ENCODE measurements around the gene SPRED3.
A peak's percentile ranks its signal among the peaks of the same experiment; 100 is the strongest.

Gene SPRED3

DNA sequence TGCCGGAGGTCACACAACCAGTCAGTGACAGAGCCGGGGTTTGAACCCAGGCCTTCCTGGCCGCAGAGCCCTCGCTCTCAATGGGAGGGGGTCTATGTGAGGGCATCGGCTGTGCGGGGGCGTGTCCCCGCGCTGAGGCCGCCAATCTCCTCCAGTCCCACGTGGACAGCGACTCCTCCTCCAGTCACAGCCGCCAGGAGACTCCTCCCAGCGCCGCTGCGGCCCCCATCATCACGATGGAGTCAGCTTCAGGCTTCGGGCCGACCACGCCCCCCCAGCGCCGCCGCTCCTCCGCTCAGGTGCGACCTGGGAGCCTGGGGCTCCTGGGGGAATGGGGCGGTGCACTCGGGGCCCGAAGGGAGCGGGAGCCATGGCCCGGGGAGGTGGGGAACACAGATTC is 6.0 kb downstream of the SPRED3 start:
- TF ChIP-seq CTCF (IDR thresholded peaks at IDR 0.05; ENCODE audit: control extremely low read depth, extremely low read depth, low read depth, missing control alignments), result no peak
- ChIA-PET POLR2A (interaction anchor here (0.6 to 1.2 kb wide), 2 partner anchors 20 to 60 kb away, joined by 3 to 4 read pairs; partner anchors contain the start of gene PSMD8), CTCF (interaction anchor here (0.9 to 3.7 kb wide), 2 partner anchors 8 to 536 kb away, joined by 3 to 32 read pairs; partner anchors contain the start of genes FAM98C, MRPS12 and SARS2)
- peak; percentile 59 for DNase-seq (ENCODE audit: extremely low spot score)

DNA sequence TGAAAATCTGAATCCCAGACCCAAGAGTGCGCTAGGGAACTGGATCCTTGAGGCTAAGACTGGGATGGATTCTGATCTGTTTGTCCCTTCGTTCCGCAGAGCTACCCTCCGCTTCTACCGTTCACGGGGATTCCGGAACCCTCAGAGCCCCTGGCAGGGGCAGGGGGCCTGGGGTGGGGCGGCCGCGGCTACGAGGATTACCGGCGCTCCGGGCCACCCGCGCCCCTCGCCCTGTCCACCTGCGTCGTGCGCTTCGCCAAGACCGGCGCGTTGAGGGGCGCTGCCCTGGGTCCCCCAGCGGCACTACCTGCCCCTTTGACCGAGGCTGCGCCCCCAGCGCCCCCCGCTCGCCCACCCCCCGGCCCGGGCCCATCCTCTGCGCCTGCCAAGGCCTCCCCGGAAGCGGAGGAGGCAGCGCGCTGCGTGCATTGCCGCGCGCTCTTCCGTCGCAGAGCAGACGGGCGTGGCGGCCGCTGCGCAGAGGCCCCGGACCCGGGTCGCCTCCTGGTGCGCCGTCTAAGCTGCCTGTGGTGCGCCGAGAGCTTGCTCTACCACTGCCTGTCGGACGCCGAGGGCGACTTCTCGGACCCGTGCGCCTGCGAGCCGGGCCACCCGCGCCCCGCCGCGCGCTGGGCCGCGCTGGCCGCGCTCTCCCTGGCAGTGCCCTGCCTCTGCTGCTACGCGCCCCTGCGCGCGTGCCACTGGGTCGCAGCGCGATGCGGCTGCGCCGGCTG is 7.1 kb downstream of the SPRED3 start:
- ChIA-PET CTCF (interaction anchor here (3.7 kb wide), 1 partner anchor 7 kb away, joined by 32 read pairs; the partner anchor contains the start of gene FAM98C), POLR2A (no interaction called here)
- no peak for DNase-seq (ENCODE audit: extremely low spot score)
- no peak for TF ChIP-seq CTCF (IDR thresholded peaks at IDR 0.05; ENCODE audit: control extremely low read depth, extremely low read depth, low read depth, missing control alignments)

DNA sequence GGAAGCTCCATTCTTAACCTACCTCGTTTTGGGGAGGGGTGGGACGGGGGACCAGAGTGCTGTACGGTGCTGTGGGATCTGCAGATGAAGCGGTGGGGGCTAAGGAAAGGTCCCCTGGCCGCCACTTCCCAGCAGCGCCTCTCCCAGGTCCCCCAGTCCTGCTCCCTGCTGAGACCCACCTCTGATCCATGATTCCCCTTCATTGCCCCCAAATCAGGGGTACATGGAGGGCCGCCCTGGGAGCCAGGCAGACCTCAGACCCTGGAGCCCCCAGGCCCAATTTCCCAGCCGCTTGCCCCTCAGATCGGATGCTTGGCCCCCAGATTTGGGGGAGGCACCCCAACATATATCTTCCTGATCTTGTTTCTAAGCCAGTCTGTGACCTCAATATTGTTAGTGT is 10.6 kb downstream of the SPRED3 start:
- ChIA-PET CTCF (no interaction called here), POLR2A (no interaction called here)
- no peak for TF ChIP-seq CTCF (IDR thresholded peaks at IDR 0.05; ENCODE audit: control extremely low read depth, extremely low read depth, low read depth, missing control alignments)
- no peak for DNase-seq (ENCODE audit: extremely low spot score)

DNA sequence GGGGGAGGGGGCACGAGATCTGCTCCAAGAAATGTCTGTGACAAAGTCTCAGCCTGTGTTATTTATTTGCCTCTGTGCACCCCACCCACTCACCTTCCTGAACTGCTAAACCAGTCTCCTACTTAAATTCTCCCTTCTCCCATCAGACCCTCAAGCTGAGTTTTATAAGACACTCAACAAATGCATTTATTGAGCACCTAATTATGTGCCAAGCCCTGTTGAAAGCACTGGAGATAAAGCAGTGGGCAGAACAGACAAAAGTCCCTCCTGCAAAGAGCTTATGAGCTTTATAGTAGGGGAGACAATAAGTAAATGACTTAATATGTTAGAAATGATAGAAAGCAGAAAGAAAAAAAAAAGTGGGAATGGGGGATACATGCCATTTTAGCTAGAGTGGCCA is 11.0 kb downstream of the SPRED3 start:
- no peak for TF ChIP-seq CTCF (IDR thresholded peaks at IDR 0.05; ENCODE audit: control extremely low read depth, extremely low read depth, low read depth, missing control alignments)
- no peak for DNase-seq (ENCODE audit: extremely low spot score)
- ChIA-PET CTCF (interaction anchor here (1.3 to 1.4 kb wide), 2 partner anchors 10 to 98 kb away, joined by 4 to 5 read pairs; no protein-coding TSS in a partner anchor), POLR2A (no interaction called here)

DNA sequence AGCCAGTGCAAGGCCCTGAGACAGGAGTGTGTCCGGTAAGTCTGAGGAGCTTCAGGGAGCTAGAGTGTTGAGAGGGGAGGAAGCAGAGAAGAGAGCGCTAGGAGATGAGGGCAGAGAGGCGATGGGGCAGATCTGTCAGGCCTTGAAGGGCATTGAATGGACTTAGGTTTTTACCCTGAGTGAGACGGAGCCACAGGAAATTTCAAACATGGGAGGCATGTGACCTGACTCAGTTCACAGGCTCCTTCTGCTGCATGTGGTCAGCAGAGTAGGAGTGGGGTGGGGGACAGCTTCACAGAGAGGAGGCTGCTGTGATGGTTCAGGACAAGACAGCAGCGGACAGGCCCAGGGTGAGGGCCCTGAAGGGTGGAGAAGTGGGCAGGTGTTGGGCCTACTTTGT is 11.9 kb downstream of the SPRED3 start:
- no peak for DNase-seq (ENCODE audit: extremely low spot score)
- no peak for TF ChIP-seq CTCF (IDR thresholded peaks at IDR 0.05; ENCODE audit: control extremely low read depth, extremely low read depth, low read depth, missing control alignments)
- ChIA-PET POLR2A (no interaction called here), CTCF (interaction anchor here (0.9 to 1.4 kb wide), 3 partner anchors 11 to 530 kb away, joined by 3 to 5 read pairs (median 4); partner anchors contain the start of genes MRPS12 and SARS2)

DNA sequence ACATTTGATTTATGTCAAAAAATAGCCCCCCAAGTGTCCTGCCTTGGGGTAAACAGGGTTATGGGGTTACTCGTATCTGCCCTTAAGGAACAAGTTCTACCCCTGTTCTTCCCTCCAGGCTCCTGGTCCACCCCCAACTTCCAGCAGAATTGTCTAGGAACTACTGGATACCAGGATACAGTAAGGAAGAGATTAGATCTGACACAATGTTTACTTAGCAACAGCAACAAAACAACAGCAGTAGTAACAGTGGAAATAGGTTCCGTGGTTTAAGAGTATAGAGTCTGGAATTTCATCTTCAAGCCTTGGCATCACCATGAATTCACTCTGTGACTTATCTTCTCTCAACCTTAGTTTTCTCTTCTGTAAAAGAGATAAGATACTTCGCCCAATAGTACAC is 12.7 kb downstream of the SPRED3 start:
- TF ChIP-seq CTCF (IDR thresholded peaks at IDR 0.05; ENCODE audit: control extremely low read depth, extremely low read depth, low read depth, missing control alignments), result no peak
- CTCF ChIA-PET, result interaction anchor here (2.9 to 3.2 kb wide), 2 partner anchors 13 to 25 kb away, joined by 29 to 43 read pairs; partner anchors contain the start of genes GGN, RASGRP4 and SPRED3
- DNase-seq (ENCODE audit: extremely low spot score), result no peak
- POLR2A ChIA-PET, result no interaction called here
